Muscle layer of colon (tissue), 2 donors: ENCODE measurements around the gene PPIF.

Experiments used
- H3K27ac ChIP-seq: one replicate; pipeline ENCODE4 v1.7.0; 2013; ENCODE audit warnings: low read depth, mild to moderate bottlenecking, low read length, moderate library complexity
- H3K27me3 ChIP-seq, 2 donors: one replicate each; pipeline ENCODE4 v1.7.0; 2013; ENCODE audit warnings: low read length in 2 of 2, mild to moderate bottlenecking in 2 of 2; ENCODE audit not compliant: insufficient read depth in 2 of 2, control insufficient read depth in 1 of 2
- H3K36me3 ChIP-seq: one replicate; pipeline ENCODE4 v1.7.0; 2013; ENCODE audit warnings: mild to moderate bottlenecking, low read length; ENCODE audit not compliant: insufficient read depth
- H3K4me1 ChIP-seq: one replicate; pipeline ENCODE4 v1.7.0; 2013; ENCODE audit warnings: mild to moderate bottlenecking, low read length; ENCODE audit not compliant: insufficient read depth
- H3K4me3 ChIP-seq, 2 donors: one replicate each; pipeline ENCODE4 v1.7.0; 2013; ENCODE audit warnings: low read length in 2 of 2, low read depth in 1 of 2, mild to moderate bottlenecking in 1 of 2, moderate library complexity in 1 of 2
- H3K9ac ChIP-seq: one replicate; pipeline ENCODE4 v1.7.0; 2013; ENCODE audit warnings: low read length
- H3K9me3 ChIP-seq: one replicate; pipeline ENCODE4 v1.7.0; 2013; ENCODE audit warnings: mild to moderate bottlenecking, low read length
- donor health status: abdominal sarcoma.
- donor health status: Adenocarcinoma of cecum.

PPIF gene

DNA sequence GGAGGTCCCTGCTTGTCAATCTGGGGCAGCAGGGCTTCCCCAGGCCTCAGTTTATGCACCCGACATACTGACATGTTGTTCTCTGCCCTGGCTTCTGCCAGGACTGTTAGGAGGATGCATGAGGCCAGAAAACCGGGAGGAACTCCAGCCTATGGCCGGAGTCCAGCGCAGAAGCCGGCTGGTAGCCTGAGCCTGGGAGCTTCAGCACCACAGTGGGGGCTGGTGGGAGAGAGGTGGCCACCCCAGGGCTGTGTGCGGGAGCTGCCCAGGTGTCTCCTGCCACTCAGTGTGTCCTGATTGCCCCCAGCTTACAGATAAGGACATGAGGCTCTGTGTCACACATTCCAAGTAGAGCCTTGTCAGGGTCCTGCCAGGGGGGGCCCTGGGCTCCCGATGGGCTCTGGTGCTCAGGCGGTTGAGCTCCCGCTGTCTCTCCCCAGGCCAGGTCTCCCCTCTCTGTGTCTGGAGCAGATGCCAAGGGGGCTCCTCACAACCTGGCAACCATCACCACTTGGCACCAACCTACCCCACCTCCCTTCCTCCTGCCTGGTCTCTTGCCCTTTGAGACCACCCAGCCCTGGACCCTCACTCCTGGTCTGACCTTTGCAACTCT, 32.3 kb downstream of the PPIF start:
- peaks cover 56% of the 10 kb centered on the region for H3K4me1 ChIP-seq
- no peaks in the 10 kb centered on the region for H3K36me3 ChIP-seq
- H3K27me3 ChIP-seq, result no peaks in the 10 kb centered on the region
- no peaks in the 10 kb centered on the region for H3K9me3 ChIP-seq
- peak overlapping the region; percentile 6 for H3K9ac ChIP-seq
- H3K4me3 ChIP-seq, result peak overlapping the region in 1 of 2 donors; percentile 6
- H3K27ac ChIP-seq, result peak overlapping the region; percentile 91

DNA sequence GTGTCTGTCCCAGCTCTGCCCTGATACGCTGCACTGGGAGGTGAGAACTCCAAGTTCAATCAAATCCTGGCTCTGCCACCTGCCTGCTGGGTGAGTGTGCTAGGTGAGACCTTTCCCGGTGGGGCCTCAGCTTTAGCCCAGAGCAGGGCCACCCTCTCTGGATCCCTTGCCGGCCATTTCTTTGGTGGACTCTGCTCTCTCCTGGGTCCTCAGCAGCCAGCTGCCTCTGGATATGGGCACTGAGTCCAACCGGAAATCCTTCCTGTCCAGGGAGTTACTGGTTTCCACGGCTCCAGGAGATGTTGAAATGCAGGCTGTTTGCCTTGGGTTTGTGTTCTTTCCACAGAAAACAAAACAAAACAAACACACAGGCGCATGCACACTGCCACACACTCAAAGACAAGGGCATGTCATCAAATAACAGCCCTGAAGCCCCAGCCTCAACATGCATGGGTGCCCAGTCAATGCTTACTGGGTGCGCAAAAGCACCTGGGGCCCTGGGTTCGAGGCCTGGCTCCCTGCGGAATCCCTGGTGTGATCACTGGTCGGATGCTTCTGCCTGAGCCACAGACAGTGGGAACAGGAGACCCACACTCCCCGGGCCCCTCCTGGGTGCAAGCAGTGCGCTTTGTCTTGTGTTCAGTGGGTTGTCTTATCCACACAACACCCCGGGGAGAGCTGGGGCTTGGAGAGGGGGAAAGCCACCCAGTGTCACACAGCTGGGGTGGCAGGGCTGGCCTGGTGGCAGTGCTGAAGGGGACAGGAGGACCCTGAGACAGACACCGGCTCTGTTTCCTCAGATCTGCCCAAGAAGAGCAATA, 33.1 kb downstream of the PPIF start:
- H3K36me3 ChIP-seq, result no peaks in the 10 kb centered on the region
- peaks cover 49% of the 10 kb centered on the region for H3K4me1 ChIP-seq
- no peaks in the 10 kb centered on the region for H3K27me3 ChIP-seq
- H3K9me3 ChIP-seq, result no peaks in the 10 kb centered on the region
- peak overlapping the region; percentile 91 for H3K27ac ChIP-seq
- peak overlapping the region in 1 of 2 donors; percentile 6 for H3K4me3 ChIP-seq
- peak overlapping the region; percentile 6 for H3K9ac ChIP-seq

DNA sequence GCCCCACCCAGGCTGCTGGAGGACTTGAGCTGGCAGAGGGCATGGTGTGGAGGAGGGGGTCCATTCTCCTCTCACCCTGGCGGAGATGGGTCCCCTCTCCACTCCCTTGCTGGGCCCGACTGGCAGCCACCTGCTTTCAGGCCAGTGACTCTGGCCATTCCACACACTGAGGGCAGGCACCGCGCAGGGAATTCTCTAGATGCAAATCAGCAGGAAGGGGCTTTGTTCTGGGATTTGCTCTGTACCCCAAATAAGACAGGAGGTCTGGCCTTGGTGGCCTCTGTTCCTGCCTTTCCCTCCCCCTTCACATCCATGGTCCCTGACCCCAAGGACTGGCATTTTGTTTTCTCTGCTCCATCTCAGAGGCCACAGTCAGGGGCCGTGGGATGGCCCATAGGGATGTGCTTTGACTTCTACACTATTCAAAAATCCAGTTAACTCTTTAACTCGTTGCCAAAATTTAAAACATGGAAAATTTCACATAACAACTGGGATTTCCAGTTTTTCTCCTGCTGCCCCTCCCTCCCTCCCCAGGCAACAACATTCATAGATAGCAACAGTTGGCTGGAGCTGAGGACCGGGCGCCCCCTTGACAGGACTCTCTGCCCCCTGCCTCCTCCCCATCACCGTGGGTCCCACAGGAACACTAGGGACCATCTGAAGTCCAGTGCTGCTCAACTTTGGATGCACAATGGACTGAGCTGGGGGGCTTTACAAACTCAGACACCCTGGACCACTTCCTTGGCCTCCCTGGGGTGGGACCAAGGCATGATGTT, 33.9 kb downstream of the PPIF start:
- peak overlapping the region; percentile 91 for H3K27ac ChIP-seq
- H3K9ac ChIP-seq, result peak overlapping the region; percentile 37

DNA sequence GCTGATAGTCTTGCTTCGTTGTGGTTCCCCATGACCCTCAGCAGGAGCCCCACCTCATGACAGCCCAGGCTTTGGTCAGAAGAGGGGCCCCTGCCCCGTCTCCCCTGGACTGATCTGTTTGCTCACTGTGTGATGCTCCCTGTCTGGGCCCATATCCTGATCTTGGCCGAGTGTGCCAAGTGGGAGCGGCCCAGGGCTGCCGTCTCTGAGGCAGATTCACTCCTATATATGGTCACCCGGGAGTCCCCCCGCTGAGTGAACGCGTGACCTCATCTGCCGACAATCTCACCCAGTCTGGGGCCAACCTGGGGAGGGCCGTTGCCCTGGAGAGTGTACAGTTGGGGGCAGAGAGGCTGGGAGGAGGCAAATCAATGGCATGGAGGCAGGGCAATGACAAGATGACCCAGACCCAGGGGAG, 34.5 kb downstream of the PPIF start:
- peak overlapping the region; percentile 37 for H3K9ac ChIP-seq
- H3K27ac ChIP-seq, result peak overlapping the region; percentile 91
- no peaks in the 10 kb centered on the region for H3K9me3 ChIP-seq
- H3K27me3 ChIP-seq, result no peaks in the 10 kb centered on the region
- H3K4me3 ChIP-seq, result no peak overlapping the region
- H3K4me1 ChIP-seq, result peaks cover 54% of the 10 kb centered on the region
- peaks cover 13% of the 10 kb centered on the region for H3K36me3 ChIP-seq

More for the DNA sequence above, 33.9 kb downstream of the PPIF start:
- Histone ChIP-seq H3K27me3 (no peaks in the 10 kb centered on the region), H3K9me3 (no peaks in the 10 kb centered on the region), H3K4me1 (peaks cover 48% of the 10 kb centered on the region), H3K36me3 (peaks cover 7% of the 10 kb centered on the region), H3K4me3 (no peak overlapping the region)

DNA sequence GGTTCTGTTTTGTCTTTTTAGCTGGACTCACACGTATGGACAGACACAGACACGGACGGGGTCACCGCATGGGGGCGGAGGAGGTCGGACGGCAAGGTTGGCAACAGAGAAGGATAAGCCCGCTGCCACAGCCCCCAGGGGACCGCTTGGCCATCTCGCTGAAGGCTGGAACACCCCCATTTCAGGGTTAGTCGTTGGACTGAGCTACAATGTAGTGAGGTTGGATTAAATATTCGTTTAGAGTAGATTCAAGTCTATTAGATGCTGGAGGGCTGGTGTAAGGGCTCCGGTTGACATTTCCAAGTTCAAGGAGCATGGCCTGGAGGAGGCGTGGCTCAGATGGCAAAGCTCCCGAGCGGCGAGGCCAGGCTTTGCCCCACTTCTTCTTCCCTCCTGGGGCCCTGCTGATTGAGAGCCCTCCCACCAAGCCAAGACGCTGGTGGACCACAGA, 35.2 kb downstream of the PPIF start:
- H3K36me3 ChIP-seq, result peaks cover 16% of the 10 kb centered on the region
- no peaks in the 10 kb centered on the region for H3K9me3 ChIP-seq
- H3K27me3 ChIP-seq, result no peaks in the 10 kb centered on the region
- H3K4me1 ChIP-seq, result peaks cover 61% of the 10 kb centered on the region
- peak overlapping the region; percentile 33 for H3K9ac ChIP-seq
- peak overlapping the region; percentile 91 for H3K27ac ChIP-seq
- no peak overlapping the region for H3K4me3 ChIP-seq

DNA sequence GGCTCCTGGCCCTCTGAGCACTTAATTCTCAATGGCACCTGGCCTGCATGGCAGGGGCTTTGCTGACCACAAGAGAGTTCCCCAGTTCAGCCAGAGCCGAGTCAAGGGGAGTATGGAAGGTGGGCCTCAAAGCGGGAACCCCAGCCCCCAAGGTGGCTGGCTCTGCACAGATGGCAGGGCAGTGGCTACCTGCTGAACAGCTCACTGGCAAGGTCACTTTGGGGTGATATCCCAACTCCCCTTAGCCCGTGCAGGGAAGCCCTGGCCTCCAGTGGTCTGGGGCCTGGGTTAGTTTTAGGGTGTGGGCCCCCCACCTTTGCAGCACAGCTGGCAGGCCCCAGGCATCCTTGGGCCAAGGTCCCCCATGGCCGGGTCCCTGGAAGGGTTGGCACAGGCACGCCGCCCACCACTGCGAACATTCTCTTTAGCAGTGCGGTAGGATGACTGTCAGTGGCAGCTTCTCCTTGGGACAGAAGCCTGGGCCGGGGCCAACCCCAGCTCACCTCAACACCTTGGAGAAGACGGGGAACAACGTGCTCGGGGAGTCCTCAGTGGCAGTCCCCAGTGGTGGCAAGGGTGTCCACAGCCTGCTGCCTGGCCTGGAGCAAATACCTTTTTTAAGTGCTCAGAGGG, 36.8 kb downstream of the PPIF start:
- Histone ChIP-seq H3K4me1 (peaks cover 72% of the 10 kb centered on the region), H3K27me3 (no peaks in the 10 kb centered on the region), H3K27ac (no peak overlapping the region)

DNA sequence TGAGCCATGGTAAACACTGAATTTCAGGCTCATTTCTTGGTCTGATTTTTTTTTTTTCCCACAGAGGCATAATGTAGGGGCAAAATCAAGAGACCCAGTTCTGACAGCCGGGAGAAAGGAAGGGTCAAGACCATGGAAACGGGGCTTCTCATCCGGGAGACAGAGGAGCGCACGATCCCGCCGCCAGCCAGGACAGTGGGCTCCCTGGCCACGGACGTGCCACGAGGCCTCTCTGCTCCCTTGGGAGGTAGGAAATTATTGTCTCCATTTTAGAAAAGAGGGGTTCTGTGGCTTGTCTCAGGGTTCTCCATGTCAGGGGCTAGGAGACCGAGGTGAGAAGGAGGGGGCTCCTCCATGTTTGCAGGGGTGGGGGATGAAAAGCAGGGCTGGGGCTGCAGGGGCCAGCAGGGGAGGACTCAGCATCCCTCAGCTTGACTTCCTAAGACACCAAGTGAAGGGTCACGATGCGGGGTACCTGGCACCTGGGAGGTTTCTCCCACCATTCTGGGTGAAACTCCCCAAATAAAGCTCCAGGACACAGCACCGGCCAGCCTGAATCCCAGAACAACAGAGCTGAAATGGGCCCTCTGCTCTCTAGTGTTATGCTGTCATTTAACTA, 37.6 kb downstream of the PPIF start:
- peaks cover 23% of the 10 kb centered on the region for H3K36me3 ChIP-seq

More for the DNA sequence above, 36.8 kb downstream of the PPIF start:
- peaks cover 23% of the 10 kb centered on the region for H3K36me3 ChIP-seq
- no peaks in the 10 kb centered on the region for H3K9me3 ChIP-seq
- no peak overlapping the region for H3K4me3 ChIP-seq
- no peak overlapping the region for H3K9ac ChIP-seq

DNA sequence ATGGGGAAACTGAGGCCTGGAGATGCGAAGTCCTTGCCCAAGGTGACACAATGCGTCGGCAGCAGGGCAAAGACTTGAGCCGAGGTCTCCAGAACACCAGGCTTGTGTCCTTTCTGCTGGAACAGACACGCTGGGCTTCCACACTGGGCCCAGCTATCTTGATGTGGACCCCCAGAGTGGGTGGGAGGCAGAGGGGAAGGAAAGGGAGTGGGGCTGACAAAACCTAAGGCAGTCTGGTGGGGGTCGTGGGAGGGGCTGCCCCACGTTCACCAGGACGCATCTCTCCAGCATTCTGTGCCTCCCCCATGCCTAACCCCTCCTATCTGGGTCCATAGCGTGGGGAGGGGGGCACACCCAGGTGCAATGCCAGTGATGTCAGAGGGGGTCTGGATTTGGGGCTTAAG, 38.1 kb downstream of the PPIF start:
- no peaks in the 10 kb centered on the region for H3K27me3 ChIP-seq
- H3K27ac ChIP-seq, result no peak overlapping the region
- H3K36me3 ChIP-seq, result peaks cover 23% of the 10 kb centered on the region
- H3K9me3 ChIP-seq, result no peaks in the 10 kb centered on the region
- H3K4me1 ChIP-seq, result peaks cover 70% of the 10 kb centered on the region
- H3K9ac ChIP-seq, result no peak overlapping the region
- no peak overlapping the region for H3K4me3 ChIP-seq

More for the DNA sequence above, 37.6 kb downstream of the PPIF start:
- Histone ChIP-seq H3K9ac (no peak overlapping the region), H3K27me3 (no peaks in the 10 kb centered on the region), H3K4me3 (no peak overlapping the region), H3K27ac (no peak overlapping the region), H3K4me1 (peaks cover 70% of the 10 kb centered on the region), H3K9me3 (no peaks in the 10 kb centered on the region)

DNA sequence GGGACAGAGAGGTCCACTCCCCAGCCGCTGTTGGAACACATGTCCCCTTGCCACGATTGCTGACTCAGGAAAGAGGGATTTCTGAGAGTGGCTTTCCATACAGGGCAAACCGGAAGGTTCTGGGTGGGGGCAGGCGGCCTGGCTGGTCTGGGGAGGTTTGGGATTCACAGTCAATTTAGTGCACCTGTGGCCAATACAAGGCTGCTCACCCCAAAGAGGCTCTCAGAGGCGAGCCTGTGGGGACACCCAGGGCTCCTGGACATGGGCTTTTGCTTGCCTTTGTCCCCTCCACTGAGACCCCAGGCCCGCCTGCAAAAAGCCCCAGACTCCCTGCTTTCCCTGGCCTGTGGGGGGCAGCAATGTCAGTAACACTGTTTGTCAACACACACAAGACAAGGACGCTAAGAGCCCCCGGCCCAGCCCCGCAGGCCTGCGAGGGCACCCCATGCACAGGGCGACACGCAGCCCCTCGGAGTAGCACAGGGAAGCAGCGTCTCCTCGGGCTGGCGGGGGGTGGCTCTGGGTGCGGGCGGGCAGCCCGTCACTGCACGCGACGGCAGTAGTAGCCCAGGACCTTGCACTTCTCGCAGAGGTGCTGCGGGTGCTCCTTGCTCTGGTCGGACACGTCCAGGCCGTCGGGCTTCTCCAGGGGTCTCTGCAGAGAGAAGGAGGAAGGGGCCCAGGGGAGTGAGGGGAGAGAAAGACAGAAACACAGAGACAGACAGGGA, 38.7 kb downstream of the PPIF start:
- Histone ChIP-seq H3K27ac (peak overlapping the region; percentile 71), H3K9ac (no peak overlapping the region), H3K4me1 (peaks cover 70% of the 10 kb centered on the region), H3K27me3 (no peaks in the 10 kb centered on the region), H3K36me3 (peaks cover 23% of the 10 kb centered on the region), H3K9me3 (no peaks in the 10 kb centered on the region), H3K4me3 (no peak overlapping the region)

DNA sequence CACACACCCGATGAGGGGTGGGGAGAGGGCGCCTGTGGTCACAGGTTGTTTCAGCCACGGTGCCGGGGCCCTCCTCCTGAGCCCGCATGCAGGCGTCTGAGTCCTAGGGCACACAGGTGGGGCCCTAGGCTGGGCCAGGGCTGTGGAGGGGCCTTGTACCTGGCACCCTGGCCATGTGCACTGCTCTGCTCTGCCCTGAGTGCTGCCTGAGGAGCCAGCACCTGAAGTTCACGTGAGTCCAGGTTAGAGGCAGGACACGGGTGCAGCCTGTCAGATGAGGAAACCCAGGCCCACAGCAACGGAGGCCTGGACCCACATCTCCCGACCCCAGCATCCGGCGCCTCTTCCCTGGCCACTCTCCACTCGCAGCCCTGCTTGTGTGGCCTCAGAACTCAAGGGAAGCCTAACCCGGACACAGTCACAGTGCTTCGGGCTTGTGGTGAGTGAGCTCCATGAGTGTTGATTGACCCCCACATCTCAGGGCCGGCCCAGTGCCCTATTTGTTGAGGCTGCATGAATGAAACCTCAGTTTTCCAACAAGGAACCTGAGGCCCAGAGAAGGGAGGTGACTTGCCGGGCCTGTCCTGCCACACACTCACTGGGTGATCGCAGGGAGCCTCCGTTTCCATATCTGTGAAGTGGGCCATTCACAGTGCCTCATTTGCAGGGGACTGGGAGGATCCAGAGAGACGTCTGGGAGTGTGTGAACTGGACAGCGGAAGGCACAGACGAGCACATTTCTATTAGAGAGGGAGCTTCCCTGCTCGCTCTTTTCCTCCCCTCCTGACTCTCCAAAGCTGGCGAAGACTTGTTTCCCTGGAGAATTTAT, 39.6 kb downstream of the PPIF start:
- H3K9ac ChIP-seq, result no peak overlapping the region

More for the DNA sequence above, 39.6 kb downstream of the PPIF start:
- H3K9me3 ChIP-seq, result no peaks in the 10 kb centered on the region
- peaks cover 70% of the 10 kb centered on the region for H3K4me1 ChIP-seq
- H3K4me3 ChIP-seq, result no peak overlapping the region
- no peaks in the 10 kb centered on the region for H3K27me3 ChIP-seq
- H3K27ac ChIP-seq, result peak overlapping the region; percentile 71
- peaks cover 23% of the 10 kb centered on the region for H3K36me3 ChIP-seq
